Liver (tissue), 9 donors: Measurements from ENCODE around the gene PAPOLG. TPM values are rescaled to one million over a fixed set of nuclear protein-coding genes. Genes with fewer than 3 reads are reported as not detected.
A peak's percentile ranks its signal among the peaks of the same experiment; 100 is the strongest.

Experiments used
- DNase-seq: peaks from one replicate; pipeline ENCODE4 v3.0.0-alpha.2; 2017; ENCODE audit warnings: low spot score
- H3K27ac ChIP-seq, 2 donors: one replicate each; pipeline ENCODE4 v1.7.0; 2013; ENCODE audit warnings: inconsistent platforms in 2 of 2, low read length in 2 of 2, control low read depth in 1 of 2, low read depth in 1 of 2, mild to moderate bottlenecking in 1 of 2
- H3K27me3 ChIP-seq, 4 donors: one replicate each; pipeline versions ENCODE4 v1.6.1 to v1.7.0; 2013; ENCODE audit warnings: low read length in 3 of 4, inconsistent platforms in 1 of 4, mild to moderate bottlenecking in 1 of 4, moderate library complexity in 1 of 4; ENCODE audit not compliant: control insufficient read depth in 4 of 4, insufficient read depth in 4 of 4
- H3K36me3 ChIP-seq, 4 donors: one replicate each; pipeline versions ENCODE4 v1.6.1 to v1.7.0; 2013; ENCODE audit warnings: low read length in 3 of 4, mild to moderate bottlenecking in 3 of 4, low read depth in 1 of 4, moderate library complexity in 1 of 4; ENCODE audit not compliant: control insufficient read depth in 4 of 4, insufficient read depth in 3 of 4
- H3K4me1 ChIP-seq, 4 donors: one replicate each; pipeline versions ENCODE4 v1.6.1 to v1.7.0; 2013; ENCODE audit warnings: low read length in 3 of 4, mild to moderate bottlenecking in 3 of 4, moderate library complexity in 1 of 4; ENCODE audit not compliant: control insufficient read depth in 4 of 4, insufficient read depth in 4 of 4
- H3K4me3 ChIP-seq, 3 donors: one replicate each; pipeline versions ENCODE4 v1.6.1 to v1.7.0; 2013; ENCODE audit warnings: low read length in 3 of 3, control low read depth in 1 of 3, low read depth in 1 of 3, mild to moderate bottlenecking in 1 of 3
- H3K9ac ChIP-seq, 2 donors: one replicate each; pipeline ENCODE4 v1.7.0; 2013; ENCODE audit warnings: low read length in 2 of 2, mild to moderate bottlenecking in 2 of 2, moderate library complexity in 2 of 2, control low read depth in 1 of 2, low read depth in 1 of 2
- H3K9me3 ChIP-seq, 4 donors: one replicate each; pipeline versions ENCODE4 v1.6.1 to v1.7.0; 2013; ENCODE audit warnings: low read length in 3 of 4; ENCODE audit not compliant: control insufficient read depth in 4 of 4
- ATF3 ChIP-seq: IDR thresholded peaks from 2 replicates; pipeline ENCODE4 v1.6.1; 2016; ENCODE audit warnings: antibody characterized with exemption
- CTCF ChIP-seq: fragments of 150-350 bp; IDR thresholded peaks from 2 replicates; pipeline ENCODE4 v1.5.1; 2017; ENCODE audit warnings: improper control_type of control experiment, low read depth, low read length; ENCODE audit not compliant: missing input control
- FOXA1 ChIP-seq: IDR thresholded peaks from 2 replicates; pipeline ENCODE4 v1.6.1; 2016; ENCODE audit warnings: antibody characterized with exemption
- GABPA ChIP-seq, 2 donors: IDR thresholded peaks in 1 of 2; conservative IDR thresholded peaks in 1 of 2; 2 replicates each; pipeline ENCODE4 v1.6.1; 2016; ENCODE audit warnings: antibody characterized with exemption in 2 of 2, mild to moderate bottlenecking in 1 of 2, moderate library complexity in 1 of 2
- HNF4A ChIP-seq, 2 donors: conservative IDR thresholded peaks; 2 replicates each; pipeline ENCODE4 v1.6.1; 2016; ENCODE audit warnings: antibody characterized with exemption in 2 of 2, mild to moderate bottlenecking in 2 of 2
- HNF4G ChIP-seq: IDR thresholded peaks from 2 replicates; pipeline ENCODE4 v1.6.1; 2016; ENCODE audit warnings: antibody characterized with exemption
- JUND ChIP-seq, 2 donors: IDR thresholded peaks; 2 replicates each; pipeline ENCODE4 v1.6.1; 2016; ENCODE audit warnings: antibody characterized with exemption in 2 of 2
- MAX ChIP-seq: IDR thresholded peaks from 2 replicates; pipeline ENCODE4 v1.6.1; 2016; ENCODE audit warnings: antibody characterized with exemption
- NR2F2 ChIP-seq: IDR thresholded peaks from 2 replicates; pipeline ENCODE4 v1.6.1; 2016; ENCODE audit warnings: antibody characterized with exemption
- RAD21 ChIP-seq, 2 donors: IDR thresholded peaks; 2 replicates each; pipeline ENCODE4 v1.6.1; 2016; ENCODE audit warnings: antibody characterized with exemption in 2 of 2, mild to moderate bottlenecking in 2 of 2
- RXRA ChIP-seq, 2 donors: IDR thresholded peaks; 2 replicates each; pipeline ENCODE4 v1.6.1; 2017 to 2018; ENCODE audit warnings: antibody characterized with exemption in 2 of 2, mild to moderate bottlenecking in 1 of 2
- SP1 ChIP-seq: IDR thresholded peaks from 2 replicates; pipeline ENCODE4 v1.6.1; 2018; ENCODE audit warnings: antibody characterized with exemption, mild to moderate bottlenecking
- TAF1 ChIP-seq: conservative IDR thresholded peaks from 2 replicates; pipeline ENCODE4 v1.6.1; 2016; ENCODE audit warnings: antibody characterized with exemption, mild to moderate bottlenecking
- YY1 ChIP-seq: IDR thresholded peaks from 2 replicates; pipeline ENCODE4 v1.6.1; 2016; ENCODE audit warnings: antibody characterized with exemption, mild to moderate bottlenecking
- WGBS: extraction: QIAGEN DNeasy Blood & Tissue Kit; methylation state at CpG from one replicate; pipeline ENCODE4 v1.1.7; 2013; 5-methylcytosine and 5-hydroxymethylcytosine counted together
- polyA plus RNA-seq, 2 donors: library from polyadenylated mRNA; stranded (reverse) in 1 of 2; unstranded in 1 of 2; fragments of 200-250 nt in 1 of 2; fragments of >200 nt in 1 of 2; fragmentation: Nextera tagmentation in 1 of 2; extraction: Ambion mirVana in 1 of 2; gene quantifications; one replicate each; pipeline versions ENCODE4 v1.2.1 to v1.2.3, GENCODE V29; 2013 to 2015
- total RNA-seq, 2 donors: library from RNA; depleted of rRNA; stranded (reverse); fragments of >200 nt; gene quantifications; one replicate each; pipeline ENCODE4 v1.2.3, GENCODE V29; 2014
- TF ChIP-seq, protein P1 (sequence below): IDR thresholded peaks from 2 replicates; pipeline ENCODE4 v1.6.1; 2016; ENCODE audit warnings: antibody characterized with exemption, mild to moderate bottlenecking
- donor health status: healthy.
- donor health status: healthy.
- donor health status: healthy.
- donor health status: healthy.
- donor health status: healthy.

The PAPOLG gene
- total and polyA plus RNA-seq, 4 donors = 1.8 to 7.7 (median 3.6) TPM

GRCh38 chr2:60796573-60797509, 40.8 kb downstream of the PAPOLG start:
- H3K9ac ChIP-seq = no peak overlapping the region

GRCh38 chr2:60804473-60804872, 48.4 kb downstream of the PAPOLG start:
- no peaks in the 10 kb centered on the region for H3K9me3 ChIP-seq
- WGBS = 96% methylated on average over 18 of the region's 18 CpGs

More at GRCh38 chr2:60796573-60797509, 40.8 kb downstream of the PAPOLG start:
- Histone ChIP-seq H3K27me3 (no peaks in the 10 kb centered on the region), H3K27ac (no peak overlapping the region), H3K9me3 (no peaks in the 10 kb centered on the region), H3K4me1 (no peaks in the 10 kb centered on the region), H3K36me3 (peaks cover 6 to 29% (median 14%) of the 10 kb centered on the region in 4 donors), H3K4me3 (no peak overlapping the region)
- DNase-seq = no peak
- TF ChIP-seq RAD21 (IDR thresholded peaks at IDR 0.05) (peak in 1 of 2 donors; percentile 6), YY1 (no peak), HNF4A (conservative IDR thresholded peaks at IDR 0.05) (no peak)
- WGBS = 74% methylated on average over 6 of the region's 6 CpGs

More at GRCh38 chr2:60804473-60804872, 48.4 kb downstream of the PAPOLG start:
- no peak overlapping the region for H3K27ac ChIP-seq
- H3K27me3 ChIP-seq = no peaks in the 10 kb centered on the region
- H3K36me3 ChIP-seq = peaks cover 0 to 9% (median 6%) of the 10 kb centered on the region in 4 donors
- no peak for TF ChIP-seq YY1
- no peak for TF ChIP-seq HNF4G
- no peak for TF ChIP-seq GABPA (IDR thresholded peaks at IDR 0.05 in 1 of 2, conservative IDR thresholded peaks at IDR 0.05 in 1 of 2)
- TF ChIP-seq CTCF = no peak
- no peak for TF ChIP-seq NR2F2
- no peak for TF ChIP-seq FOXA1
- no peak for TF ChIP-seq TAF1
- TF ChIP-seq HNF4A (conservative IDR thresholded peaks at IDR 0.05) = no peak
- TF ChIP-seq ATF3 = no peak
- no peak for TF ChIP-seq RAD21 (IDR thresholded peaks at IDR 0.05)
- TF ChIP-seq JUND (IDR thresholded peaks at IDR 0.05) = no peak
- TF ChIP-seq SP1 = no peak
- TF ChIP-seq MAX = no peak
- TF ChIP-seq, protein P1, sequence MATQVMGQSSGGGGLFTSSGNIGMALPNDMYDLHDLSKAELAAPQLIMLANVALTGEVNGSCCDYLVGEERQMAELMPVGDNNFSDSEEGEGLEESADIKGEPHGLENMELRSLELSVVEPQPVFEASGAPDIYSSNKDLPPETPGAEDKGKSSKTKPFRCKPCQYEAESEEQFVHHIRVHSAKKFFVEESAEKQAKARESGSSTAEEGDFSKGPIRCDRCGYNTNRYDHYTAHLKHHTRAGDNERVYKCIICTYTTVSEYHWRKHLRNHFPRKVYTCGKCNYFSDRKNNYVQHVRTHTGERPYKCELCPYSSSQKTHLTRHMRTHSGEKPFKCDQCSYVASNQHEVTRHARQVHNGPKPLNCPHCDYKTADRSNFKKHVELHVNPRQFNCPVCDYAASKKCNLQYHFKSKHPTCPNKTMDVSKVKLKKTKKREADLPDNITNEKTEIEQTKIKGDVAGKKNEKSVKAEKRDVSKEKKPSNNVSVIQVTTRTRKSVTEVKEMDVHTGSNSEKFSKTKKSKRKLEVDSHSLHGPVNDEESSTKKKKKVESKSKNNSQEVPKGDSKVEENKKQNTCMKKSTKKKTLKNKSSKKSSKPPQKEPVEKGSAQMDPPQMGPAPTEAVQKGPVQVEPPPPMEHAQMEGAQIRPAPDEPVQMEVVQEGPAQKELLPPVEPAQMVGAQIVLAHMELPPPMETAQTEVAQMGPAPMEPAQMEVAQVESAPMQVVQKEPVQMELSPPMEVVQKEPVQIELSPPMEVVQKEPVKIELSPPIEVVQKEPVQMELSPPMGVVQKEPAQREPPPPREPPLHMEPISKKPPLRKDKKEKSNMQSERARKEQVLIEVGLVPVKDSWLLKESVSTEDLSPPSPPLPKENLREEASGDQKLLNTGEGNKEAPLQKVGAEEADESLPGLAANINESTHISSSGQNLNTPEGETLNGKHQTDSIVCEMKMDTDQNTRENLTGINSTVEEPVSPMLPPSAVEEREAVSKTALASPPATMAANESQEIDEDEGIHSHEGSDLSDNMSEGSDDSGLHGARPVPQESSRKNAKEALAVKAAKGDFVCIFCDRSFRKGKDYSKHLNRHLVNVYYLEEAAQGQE = no peak
- TF ChIP-seq RXRA (IDR thresholded peaks at IDR 0.05) = no peak
- no peak overlapping the region for H3K4me3 ChIP-seq
- no peak for DNase-seq
- no peaks in the 10 kb centered on the region for H3K4me1 ChIP-seq
- H3K9ac ChIP-seq = no peak overlapping the region
